ENCODE data around the gene UTP4.

- TF ChIP-seq POLR2A (IDR thresholded peaks at IDR 0.05) (no peak), CTCF (IDR thresholded peaks at IDR 0.05) (no peak)
Observed at GRCh38 chr16:69160192-69160591, 27.7 kb downstream of the UTP4 start.

All from adrenal gland (tissue), 5 donors.